HG02943 (cell line): ENCODE results near the gene PLD4.

Source experiments
- ATAC-seq: cut with Tn5 transposase; IDR thresholded peaks from one replicate; pipeline ENCODE4 v1.9.1; 2021; ENCODE audit warnings: mild to moderate bottlenecking, low read depth, moderate library complexity; ENCODE audit not compliant: unreplicated experiment

Gene PLD4

GRCh38 chr14:104980611-104981531, 56.2 kb downstream of the PLD4 start:
- ATAC-seq, result no peak

GRCh38 chr14:104981699-104982541, 57.2 kb downstream of the PLD4 start:
- no peak for ATAC-seq

- no peak for ATAC-seq
Measured at GRCh38 chr14:104982548-104983230, 58.0 kb downstream of the PLD4 start.
